Measurements from ENCODE around the gene NTHL1.

DNA sequence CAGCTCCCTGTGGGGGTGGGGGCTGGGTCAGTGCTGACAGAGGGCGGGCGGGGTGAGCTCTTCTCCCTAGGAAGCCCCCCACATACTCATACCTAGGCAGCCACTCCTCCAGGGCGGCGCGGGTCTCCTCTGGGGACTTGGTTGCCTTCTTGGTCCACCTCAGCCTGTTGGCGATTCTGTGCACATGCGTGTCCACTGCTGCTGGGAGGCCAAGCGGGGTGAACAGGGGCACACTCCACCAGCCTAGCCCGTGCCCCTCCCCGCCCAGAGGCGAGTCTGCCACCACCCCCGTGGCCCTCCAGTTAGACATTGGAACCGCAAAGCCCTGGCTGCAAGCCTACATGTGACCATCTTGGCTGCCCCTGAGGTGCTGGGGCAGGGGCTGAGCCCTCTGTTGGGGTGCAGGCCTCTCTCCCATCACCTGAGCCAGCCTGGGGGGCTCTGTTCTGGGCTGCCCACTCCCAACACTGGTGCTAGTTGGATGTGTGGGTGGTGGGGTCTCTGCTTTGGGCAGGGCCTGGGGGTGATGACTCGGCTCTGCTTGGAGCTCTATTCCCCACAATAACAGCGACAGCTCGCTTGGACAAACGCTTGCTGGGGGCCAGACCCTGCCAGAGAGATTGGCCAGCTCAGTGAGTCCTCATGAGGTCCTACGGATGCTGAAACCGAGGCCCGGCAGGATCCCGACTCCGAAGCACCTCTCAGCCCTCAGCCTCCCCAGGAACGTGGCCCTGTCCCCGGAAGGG lies 7.4 kb downstream of the NTHL1 start:
- TF ChIP-seq CTCF (IDR thresholded peaks at IDR 0.05 in 8 of 11, conservative IDR thresholded peaks at IDR 0.05 in 3 of 11) (no peak), POLR2A (IDR thresholded peaks at IDR 0.05) (no peak), POLR2AphosphoS5 (IDR thresholded peaks at IDR 0.05) (no peak)

All from spleen (tissue), 7 donors.